Progenitor cell of endocrine pancreas (in vitro differentiated cells): Measurements from ENCODE around the gene DEGS1. TPM values are rescaled to one million over a fixed set of nuclear protein-coding genes. Genes with fewer than 3 reads are reported as not detected.

Experiments
- DNase-seq: peaks from one replicate; pipeline ENCODE4 v3.0.0; 2021; ENCODE audit warnings: low spot score; ENCODE audit not compliant: unreplicated experiment
- H3K27ac Mint-ChIP-seq: 2 replicates; pipeline ENCODE4 v1.8.0; 2021; ENCODE audit warnings: mild to moderate bottlenecking, moderate library complexity, mixed read lengths
- H3K27me3 Mint-ChIP-seq: 2 replicates; pipeline ENCODE4 v1.8.0; 2021; ENCODE audit warnings: mixed read lengths
- H3K36me3 Mint-ChIP-seq: 2 replicates; pipeline ENCODE4 v1.8.0; 2022; ENCODE audit warnings: mixed read lengths; ENCODE audit not compliant: insufficient read depth
- H3K4me1 Mint-ChIP-seq: 2 replicates; pipeline ENCODE4 v1.8.0; 2021; ENCODE audit warnings: low read depth, mixed read lengths
- H3K4me3 Mint-ChIP-seq: 2 replicates; pipeline ENCODE4 v1.8.0; 2021; ENCODE audit warnings: low read depth, mild to moderate bottlenecking, moderate library complexity, mixed read lengths
- H3K9me3 Mint-ChIP-seq: 2 replicates; pipeline ENCODE4 v1.8.0; 2021; ENCODE audit warnings: low read depth, mixed read lengths
- long read RNA-seq: library from polyadenylated mRNA; unstranded; transcript quantifications from one replicate; pipeline ENCODE4 v2.0.0, GENCODE V29; 2020
- total RNA-seq: library from RNA; stranded (reverse); gene quantifications from 2 replicates; pipeline ENCODE4 v1.2.1, GENCODE V29; 2021
- TF ChIP-seq, protein P1 (sequence below): fragments of 200-600 bp; sonication (generic); IDR thresholded peaks from one replicate; pipeline ENCODE4 v1.5.0; 2021; ENCODE audit warnings: antibody characterized with exemption, mild to moderate bottlenecking; ENCODE audit not compliant: unreplicated experiment

The DEGS1 gene
- 10.4 and 13.5 TPM in 2 replicates for total RNA-seq
- long read RNA-seq, transcript DEGS1-201 (3 exons, 2,101 nt), result major isoform, 33 of 37 reads
- long read RNA-seq, partial matches to known transcripts, result 1 of 37 reads
- long read RNA-seq, other reads (novel, unspliced or antisense), result 2 of 37 reads

DNA sequence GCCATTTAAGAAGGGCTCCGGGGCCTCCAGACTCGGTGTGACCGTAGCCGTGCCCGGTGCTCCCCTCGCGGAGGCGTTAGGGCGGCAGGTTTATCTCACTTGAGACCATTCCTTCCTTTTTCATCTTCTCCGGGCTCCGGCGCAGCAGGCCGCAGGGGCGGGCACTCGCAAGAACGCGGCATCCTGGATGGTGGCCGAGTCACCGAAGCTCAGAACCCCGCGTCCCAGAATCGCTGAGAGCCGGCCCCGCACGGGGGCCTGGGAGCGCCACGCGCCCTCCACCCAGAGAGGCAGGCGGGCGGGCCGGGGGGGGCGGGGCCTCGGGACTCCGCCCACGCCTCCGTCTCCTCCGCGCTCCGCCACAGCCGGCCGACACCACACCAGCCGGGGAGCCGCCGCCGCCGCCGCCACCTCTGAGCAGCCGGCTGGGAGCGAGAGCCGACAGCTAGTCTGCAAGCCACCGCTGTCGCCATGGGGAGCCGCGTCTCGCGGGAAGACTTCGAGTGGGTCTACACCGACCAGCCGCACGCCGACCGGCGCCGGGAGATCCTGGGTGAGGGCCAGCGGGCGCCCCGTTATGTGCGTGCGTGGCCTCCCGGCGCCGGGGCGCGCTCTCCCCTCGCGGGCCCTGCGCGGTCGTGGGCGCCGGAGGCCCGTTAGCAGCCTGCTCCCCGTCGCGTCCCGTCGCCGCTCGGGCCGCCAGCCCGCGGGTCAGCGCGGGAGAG, at the start of gene DEGS1:
DEGS1 (plus strand) TSS at position 375 of the 725 bp plus-strand sequence; CDS start at position 472, 97 bp downstream.
- H3K36me3 Mint-ChIP-seq, result no peaks in the 10 kb centered on the region
- H3K4me3 Mint-ChIP-seq, result peak within 1 kb of the TSS; percentile 80
- TF ChIP-seq, protein P1, sequence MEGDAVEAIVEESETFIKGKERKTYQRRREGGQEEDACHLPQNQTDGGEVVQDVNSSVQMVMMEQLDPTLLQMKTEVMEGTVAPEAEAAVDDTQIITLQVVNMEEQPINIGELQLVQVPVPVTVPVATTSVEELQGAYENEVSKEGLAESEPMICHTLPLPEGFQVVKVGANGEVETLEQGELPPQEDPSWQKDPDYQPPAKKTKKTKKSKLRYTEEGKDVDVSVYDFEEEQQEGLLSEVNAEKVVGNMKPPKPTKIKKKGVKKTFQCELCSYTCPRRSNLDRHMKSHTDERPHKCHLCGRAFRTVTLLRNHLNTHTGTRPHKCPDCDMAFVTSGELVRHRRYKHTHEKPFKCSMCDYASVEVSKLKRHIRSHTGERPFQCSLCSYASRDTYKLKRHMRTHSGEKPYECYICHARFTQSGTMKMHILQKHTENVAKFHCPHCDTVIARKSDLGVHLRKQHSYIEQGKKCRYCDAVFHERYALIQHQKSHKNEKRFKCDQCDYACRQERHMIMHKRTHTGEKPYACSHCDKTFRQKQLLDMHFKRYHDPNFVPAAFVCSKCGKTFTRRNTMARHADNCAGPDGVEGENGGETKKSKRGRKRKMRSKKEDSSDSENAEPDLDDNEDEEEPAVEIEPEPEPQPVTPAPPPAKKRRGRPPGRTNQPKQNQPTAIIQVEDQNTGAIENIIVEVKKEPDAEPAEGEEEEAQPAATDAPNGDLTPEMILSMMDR, result no peak
- peaks cover 8% of the 10 kb centered on the region for H3K27me3 Mint-ChIP-seq
- peaks cover 10% of the 10 kb centered on the region for H3K4me1 Mint-ChIP-seq
- H3K9me3 Mint-ChIP-seq, result no peaks in the 10 kb centered on the region
- peak; percentile 63 for DNase-seq
- H3K27ac Mint-ChIP-seq, result peak within 1 kb of the TSS; percentile 81

DNA sequence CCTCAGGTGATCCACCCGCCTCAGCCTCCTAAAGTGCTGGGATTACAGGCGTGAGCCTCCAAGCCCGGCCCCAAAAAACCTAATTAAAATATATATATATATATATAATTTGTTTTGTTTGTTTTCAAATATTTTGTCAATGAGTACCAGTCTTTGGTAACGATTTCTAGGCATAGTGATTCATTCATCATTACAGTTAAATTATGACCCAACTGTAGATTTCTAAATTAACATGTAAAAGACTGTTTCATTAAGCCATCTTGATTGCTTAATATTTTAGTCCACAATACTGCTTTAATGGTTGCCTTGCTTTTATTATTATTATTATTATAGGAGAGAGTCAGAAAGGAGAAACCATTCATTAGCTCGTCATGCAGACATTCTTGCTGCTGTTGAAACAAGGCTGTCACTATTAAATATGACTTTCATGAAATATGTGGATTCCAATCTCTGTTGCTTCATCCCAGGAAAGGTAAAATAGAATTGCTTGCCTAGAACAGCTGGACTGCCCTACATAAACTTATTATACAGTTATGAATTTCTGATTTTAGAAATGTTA, 49.2 kb upstream of the DEGS1 start:
- no peak for DNase-seq
- Mint-ChIP-seq H3K27me3 (no peaks in the 10 kb centered on the region), H3K36me3 (peaks cover 35% of the 10 kb centered on the region), H3K4me3 (no peak overlapping the region), H3K27ac (no peak overlapping the region), H3K9me3 (peaks cover 8% of the 10 kb centered on the region), H3K4me1 (no peaks in the 10 kb centered on the region)
- TF ChIP-seq, protein P1, result no peak

- H3K36me3 Mint-ChIP-seq, result peaks cover 9% of the 10 kb centered on the region
- H3K9me3 Mint-ChIP-seq, result no peaks in the 10 kb centered on the region
- DNase-seq, result no peak
- no peaks in the 10 kb centered on the region for H3K4me1 Mint-ChIP-seq
- TF ChIP-seq, protein P1, result no peak
- no peak overlapping the region for H3K27ac Mint-ChIP-seq
- H3K27me3 Mint-ChIP-seq, result no peaks in the 10 kb centered on the region
- H3K4me3 Mint-ChIP-seq, result no peak overlapping the region
Measured at GRCh38 chr1:224137518-224137917, 45.5 kb upstream of the DEGS1 start.

DNA sequence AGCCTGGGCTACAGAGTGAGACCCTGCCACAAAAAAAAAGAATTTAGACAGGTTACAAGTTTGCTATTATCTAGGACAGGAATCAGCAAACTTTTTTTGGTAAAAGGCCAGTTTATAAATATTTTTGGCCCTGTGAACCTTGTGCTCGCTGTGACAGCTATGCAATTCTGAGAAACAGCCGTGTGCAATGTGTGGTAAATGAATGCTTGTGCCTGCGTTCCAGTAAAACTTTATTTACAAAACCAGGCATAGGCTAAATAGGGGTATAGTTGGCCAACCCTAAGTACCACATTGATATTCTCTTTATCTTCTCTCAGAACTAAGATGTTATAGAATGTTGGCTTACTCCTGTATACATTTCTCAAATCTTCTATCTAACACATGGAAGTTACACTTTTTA, 44.8 kb upstream of the DEGS1 start:
- peaks cover 6% of the 10 kb centered on the region for H3K36me3 Mint-ChIP-seq
- no peaks in the 10 kb centered on the region for H3K27me3 Mint-ChIP-seq
- no peak overlapping the region for H3K4me3 Mint-ChIP-seq
- no peaks in the 10 kb centered on the region for H3K4me1 Mint-ChIP-seq
- no peaks in the 10 kb centered on the region for H3K9me3 Mint-ChIP-seq
- DNase-seq, result no peak
- no peak overlapping the region for H3K27ac Mint-ChIP-seq
- TF ChIP-seq, protein P1, result no peak

- no peak for DNase-seq
- no peaks in the 10 kb centered on the region for H3K27me3 Mint-ChIP-seq
- TF ChIP-seq, protein P1, result no peak
- H3K4me3 Mint-ChIP-seq, result no peak overlapping the region
- H3K36me3 Mint-ChIP-seq, result peaks cover 10% of the 10 kb centered on the region
- H3K4me1 Mint-ChIP-seq, result no peaks in the 10 kb centered on the region
- no peaks in the 10 kb centered on the region for H3K9me3 Mint-ChIP-seq
- no peak overlapping the region for H3K27ac Mint-ChIP-seq
Measured at GRCh38 chr1:224141693-224142092, 41.3 kb upstream of the DEGS1 start.
